Measurements from ENCODE around the gene ABCG2.
"Not testable (repeated sequence)": the region's sequence is repeated elsewhere in the genome, so short reads cannot be mapped to it uniquely, and the experiment has no call there.

The ABCG2 gene

DNA sequence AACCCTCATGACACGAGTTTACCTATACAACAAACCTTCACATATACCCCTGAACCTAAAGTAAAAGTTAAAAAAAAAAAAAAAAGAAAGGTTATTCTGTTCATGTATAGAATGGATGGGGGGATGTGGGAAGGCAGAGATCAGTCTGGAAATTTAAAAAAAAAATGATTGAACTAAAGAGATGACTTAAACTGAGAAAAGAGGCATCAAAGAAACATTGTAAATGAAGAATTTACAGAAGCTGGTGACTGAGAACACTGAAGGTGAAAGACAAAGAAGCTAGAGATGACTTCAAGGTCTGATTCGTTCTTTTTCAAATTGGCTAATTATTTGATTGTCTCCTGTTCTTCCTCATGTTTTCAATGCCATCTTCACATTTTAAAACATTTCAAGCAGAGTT lies 12.8 kb upstream of the ABCG2 start:
- H3K4me3 ChIP-seq (ENCODE audit: low read depth, low read length), result no peak overlapping the region
- no peak for DNase-seq (ENCODE audit: low read depth)

DNA sequence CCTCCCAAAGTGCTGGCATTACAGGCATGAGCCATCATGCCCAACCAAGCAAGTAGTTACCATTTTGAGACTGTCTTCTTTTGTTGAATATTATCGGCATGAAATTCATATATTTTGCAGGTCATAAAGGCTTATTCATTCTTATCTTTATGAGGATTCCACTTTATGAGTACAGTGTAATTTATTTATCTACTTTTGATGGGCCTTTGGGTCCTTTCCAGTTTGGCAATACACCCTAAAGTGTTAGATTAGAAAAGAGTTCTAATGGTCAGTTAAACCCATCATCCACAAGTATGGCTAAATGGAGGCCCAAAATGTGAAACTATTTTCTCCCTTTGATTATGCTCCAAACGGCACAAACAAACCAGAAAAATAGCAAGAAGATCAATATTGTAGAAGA lies 10.9 kb upstream of the ABCG2 start:
- no peak for DNase-seq (ENCODE audit: low read depth)
- no peak overlapping the region for H3K4me3 ChIP-seq (ENCODE audit: low read depth, low read length)

DNA sequence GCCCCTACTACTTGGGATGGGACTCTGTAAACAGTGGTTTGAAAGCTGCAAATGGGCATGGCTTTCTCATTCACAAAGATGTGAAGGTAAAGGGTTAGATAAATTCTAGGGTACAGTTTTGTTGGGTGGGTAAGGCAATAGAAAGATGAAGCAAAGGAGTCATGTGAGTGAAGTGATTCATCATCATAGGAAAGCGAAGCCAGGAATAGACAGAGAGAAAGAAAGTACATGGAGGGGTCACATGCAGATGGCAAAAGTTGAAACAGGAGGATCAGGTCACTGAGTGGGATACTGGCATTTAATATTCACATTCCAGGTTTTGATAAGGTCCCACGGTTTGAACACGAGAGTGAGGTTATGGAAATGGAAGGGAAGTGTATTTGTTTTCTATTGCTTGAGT lies 8.2 kb upstream of the ABCG2 start:
- no peak overlapping the region for H3K4me3 ChIP-seq (ENCODE audit: low read depth, low read length)
- DNase-seq (ENCODE audit: low read depth), result no peak

DNA sequence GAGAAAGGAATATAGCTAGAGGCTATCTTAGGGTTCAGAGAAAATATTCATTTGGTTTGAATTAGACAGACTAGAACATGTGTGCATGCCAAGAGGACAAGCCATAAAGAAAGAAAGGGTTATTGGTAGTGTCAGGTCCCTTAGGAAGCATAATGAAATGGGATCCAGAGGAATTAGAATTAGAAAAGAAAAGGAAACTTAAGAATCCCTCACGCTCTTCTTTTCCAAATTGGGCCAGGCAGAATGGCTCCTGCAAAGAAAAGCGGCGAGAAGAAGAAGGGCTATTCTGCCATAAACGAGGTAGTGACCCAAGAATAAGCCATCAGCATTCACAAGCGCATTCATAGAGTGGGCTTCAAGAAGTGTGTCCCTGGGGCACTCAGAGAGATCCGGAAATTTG lies 4.9 kb upstream of the ABCG2 start:
- H3K4me3 ChIP-seq (ENCODE audit: low read depth, low read length), result no peak overlapping the region
- no peak for DNase-seq (ENCODE audit: low read depth)

DNA sequence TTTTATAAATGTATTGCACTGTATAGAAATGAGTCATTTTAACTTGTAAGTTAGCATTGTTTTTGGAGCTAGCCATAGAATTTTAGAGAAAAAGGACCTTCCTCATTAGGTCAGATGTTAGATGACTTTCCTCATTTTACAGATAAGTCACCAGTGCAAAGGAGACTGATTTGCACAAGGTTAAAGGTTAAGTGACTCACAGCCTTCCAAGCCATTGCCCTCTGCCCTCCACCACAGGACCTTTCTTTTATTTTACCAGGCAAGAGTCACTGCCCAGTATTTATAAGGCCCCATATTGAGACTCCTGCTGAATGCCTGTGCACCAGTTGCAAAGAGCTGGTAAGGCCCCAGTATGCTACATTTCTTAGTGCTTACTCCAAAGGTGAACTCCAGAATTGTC lies 4.2 kb upstream of the ABCG2 start:
- no peak overlapping the region for H3K4me3 ChIP-seq (ENCODE audit: low read depth, low read length)
- no peak for DNase-seq (ENCODE audit: low read depth)

DNA sequence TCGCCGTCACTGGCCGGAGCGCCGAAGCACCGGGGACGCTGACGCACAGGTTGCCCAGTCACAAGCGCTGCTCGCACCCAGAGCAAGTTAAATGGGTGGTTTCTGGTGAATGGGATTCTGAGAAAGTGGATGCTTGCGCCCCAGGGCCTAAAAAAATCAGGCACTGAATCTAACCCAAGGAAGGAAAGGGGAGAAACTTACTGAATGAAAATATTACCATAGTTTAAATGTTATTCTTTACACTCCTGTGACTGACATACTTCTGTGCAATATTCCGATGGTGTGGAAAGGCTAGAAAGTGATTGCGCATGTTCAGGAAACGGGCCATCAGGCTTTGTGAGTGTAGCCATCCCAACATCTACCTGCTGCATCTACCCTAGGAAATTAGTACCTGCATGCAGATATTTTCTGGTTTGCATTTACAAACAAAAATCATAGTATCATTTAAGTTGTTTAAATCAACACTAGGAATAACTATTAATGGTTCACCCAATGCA lies 838 bp upstream of the ABCG2 start:
- DNase-seq (ENCODE audit: low read depth), result no peak
- H3K4me3 ChIP-seq (ENCODE audit: low read depth, low read length), result peak overlapping the region; percentile 58

DNA sequence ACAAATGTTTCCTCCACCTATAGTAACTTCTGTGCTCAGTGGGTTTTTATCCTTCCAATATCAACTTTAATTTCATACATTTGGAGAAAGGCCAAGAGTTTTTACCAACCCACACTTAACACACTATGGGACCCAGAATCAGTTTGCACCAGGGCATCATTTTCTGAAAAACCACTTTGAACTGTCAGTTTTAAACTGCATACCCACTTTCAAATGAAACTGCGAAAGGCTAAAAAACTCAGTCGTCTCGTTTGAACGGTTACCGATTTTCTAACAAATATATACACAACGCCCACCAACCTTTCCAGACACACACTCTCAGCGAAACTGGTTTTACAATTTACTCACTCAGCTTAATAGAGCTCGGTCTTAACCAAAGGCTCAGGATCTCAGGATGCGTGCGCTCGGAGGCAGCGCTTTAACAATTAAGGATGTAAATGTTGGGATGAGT lies 376 bp downstream of the ABCG2 start:
- no peak for DNase-seq (ENCODE audit: low read depth)

DNA sequence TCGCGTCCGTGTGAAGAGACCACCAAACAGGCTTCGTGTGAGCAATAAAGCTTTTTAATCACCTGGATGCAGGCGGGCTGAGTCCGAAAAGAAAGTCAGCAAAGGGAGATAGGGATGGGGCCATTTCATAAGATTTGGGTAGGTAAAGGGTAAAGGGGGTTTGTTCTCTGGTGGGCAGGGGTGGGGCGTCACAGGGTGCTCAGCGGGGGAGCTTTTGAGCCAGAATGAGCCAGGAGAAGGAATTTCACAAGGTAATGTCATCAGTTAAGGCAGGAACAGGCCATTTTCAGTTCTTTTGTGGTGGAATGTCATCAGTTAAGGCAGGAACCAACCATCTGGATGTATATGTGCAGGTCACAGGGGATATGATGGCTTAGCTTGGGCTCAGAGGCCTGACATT lies 6.1 kb downstream of the ABCG2 start:
- H3K4me3 ChIP-seq (ENCODE audit: low read depth, low read length); DNase-seq (ENCODE audit: low read depth): not testable (repeated sequence)

More for the DNA sequence above, 376 bp downstream of the ABCG2 start:
- H3K4me3 ChIP-seq (ENCODE audit: low read depth, low read length), result peak overlapping the region; percentile 58

DNA sequence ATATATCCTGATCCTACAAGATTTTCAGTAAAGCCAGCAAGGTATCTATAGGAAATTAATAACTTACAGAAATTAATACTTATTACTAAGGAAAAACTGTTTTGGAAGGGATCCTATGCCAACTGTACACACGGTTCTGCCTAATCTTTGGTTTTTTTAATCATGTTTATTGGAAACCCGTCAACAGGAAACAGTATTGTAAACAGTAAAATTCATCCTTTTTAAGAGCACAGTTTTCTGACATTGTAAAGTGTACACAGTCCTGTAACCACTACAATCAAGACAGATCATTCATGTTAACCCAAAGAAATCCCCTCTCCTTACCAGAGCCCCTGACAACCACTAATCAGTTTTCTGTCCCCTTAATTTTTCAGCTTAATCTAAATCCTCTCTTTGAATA lies 9.9 kb downstream of the ABCG2 start:
- no peak for DNase-seq (ENCODE audit: low read depth)
- no peak overlapping the region for H3K4me3 ChIP-seq (ENCODE audit: low read depth, low read length)

DNA sequence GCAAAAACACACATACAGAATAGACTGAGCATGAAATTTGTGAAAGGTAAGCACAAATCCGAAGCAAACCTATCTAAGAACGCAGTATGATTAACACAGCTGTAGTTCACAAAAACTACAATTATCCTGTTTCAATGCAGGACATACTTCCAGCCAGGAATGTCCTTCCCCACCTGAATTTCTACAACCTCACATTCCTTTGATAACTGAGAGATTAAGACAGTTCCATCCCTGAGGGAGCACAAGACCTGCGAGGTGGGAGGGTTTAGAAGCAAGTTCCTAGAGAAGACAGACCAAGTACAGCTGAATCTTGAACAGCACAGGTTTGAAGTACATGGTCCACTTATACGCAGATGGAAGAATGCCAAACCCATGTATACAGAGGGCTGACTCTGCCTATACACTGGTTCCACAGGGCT lies 10.6 kb downstream of the ABCG2 start:
- DNase-seq (ENCODE audit: low read depth), result no peak
- H3K4me3 ChIP-seq (ENCODE audit: low read depth, low read length), result no peak overlapping the region

DNA sequence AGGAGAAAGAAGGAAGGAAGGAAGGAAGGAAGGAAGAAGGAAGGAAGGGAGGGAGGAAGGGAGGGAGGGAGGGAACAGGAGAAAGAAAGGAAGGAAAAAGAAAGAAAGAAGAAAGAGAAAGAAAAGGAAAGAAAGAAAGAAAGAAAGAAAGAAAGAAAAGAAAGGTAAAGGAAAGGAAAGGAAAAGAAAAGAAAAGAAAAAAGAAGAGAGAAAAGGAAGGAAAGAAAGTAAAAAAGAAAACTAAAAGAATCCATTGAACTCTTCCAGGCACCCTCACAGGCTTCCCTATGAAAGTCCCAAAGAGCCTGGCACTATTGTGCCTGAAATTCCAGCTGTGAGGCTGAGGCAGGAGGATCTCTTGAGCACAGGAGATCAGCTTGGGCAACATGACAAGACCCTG lies 11.5 kb downstream of the ABCG2 start:
- no peak overlapping the region for H3K4me3 ChIP-seq (ENCODE audit: low read depth, low read length)
- no peak for DNase-seq (ENCODE audit: low read depth)

DNA sequence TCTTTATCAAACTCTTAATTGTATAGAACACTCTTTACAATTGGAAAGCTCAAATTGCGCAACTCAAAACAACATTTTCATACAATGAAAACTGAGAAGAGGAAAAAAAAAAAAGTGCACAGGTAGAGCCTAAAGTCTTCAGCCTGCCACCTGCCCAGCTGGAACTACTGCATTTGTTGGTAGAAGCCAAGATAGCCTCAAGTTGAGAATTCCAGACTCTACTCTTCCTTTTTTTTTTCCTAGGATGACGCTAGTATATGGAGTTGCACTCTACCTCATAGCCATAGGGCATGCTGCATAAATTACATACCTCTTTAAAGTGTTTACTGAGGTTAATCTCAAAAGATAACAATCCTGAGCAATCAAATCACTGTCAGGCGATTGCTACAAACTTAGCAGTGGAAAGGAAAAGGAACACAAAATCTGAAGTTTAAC lies 13.6 kb downstream of the ABCG2 start:
- no peak for DNase-seq (ENCODE audit: low read depth)
- H3K4me3 ChIP-seq (ENCODE audit: low read depth, low read length), result no peak overlapping the region

DNA sequence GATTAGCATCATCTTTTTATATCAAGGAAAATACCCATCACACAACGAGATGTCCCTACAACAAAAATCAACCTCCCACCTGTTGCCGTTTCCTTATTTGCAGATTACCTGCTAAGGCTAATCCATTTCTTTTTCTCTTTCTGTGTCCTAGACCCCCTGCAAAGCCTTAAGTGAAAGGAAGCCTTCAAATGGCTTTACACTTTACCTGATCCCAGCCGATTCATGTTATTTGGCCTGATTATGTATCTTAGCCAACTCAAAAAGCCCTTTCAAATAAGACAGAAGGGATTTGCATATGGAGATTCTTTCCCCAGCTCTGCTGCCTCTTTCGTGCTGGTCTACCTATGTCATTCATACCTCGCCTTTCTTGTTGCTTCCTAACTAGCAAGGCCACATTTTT lies 14.4 kb downstream of the ABCG2 start:
- DNase-seq (ENCODE audit: low read depth), result no peak
- no peak overlapping the region for H3K4me3 ChIP-seq (ENCODE audit: low read depth, low read length)

DNA sequence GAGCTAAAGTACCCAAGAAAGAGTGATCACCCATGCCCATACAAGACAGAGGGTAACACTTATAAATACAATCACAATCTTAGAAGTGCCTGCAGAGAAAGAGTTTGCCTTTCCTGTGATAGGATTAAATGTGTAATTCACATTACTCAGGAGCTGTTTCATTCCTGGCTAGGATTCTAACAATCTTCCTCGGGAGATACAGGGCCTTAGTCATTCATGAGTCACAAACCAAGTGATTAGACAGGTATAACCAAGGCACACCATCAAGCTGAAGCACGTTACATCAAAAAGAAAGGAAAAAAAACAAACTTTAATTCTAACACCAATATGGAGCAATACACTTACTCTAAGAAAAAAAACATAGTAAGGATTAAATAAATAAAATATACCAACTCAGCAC lies 14.9 kb downstream of the ABCG2 start:
- no peak overlapping the region for H3K4me3 ChIP-seq (ENCODE audit: low read depth, low read length)

DNA sequence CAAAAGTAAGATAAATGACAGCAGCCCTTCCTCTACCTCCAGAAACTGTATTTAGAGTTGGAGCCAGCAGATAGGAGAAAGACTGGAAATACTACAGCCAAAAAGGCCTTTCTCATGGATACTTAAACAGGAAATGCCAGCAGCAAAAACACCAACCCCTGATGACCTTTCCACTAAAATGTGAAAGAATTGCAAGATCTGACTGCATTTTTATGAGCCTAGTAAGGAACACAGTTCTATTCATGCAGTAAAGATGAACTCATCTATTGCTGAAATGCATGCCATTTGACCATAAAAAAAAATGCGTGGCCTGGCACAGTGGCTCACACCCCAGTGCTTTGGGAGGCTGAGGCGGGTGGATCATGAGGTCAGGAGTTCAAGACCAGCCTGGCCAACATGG lies 19.9 kb downstream of the ABCG2 start:
- H3K4me3 ChIP-seq (ENCODE audit: low read depth, low read length), result no peak overlapping the region
- DNase-seq (ENCODE audit: low read depth), result peak; percentile 58

More for the DNA sequence above, 14.9 kb downstream of the ABCG2 start:
- no peak for DNase-seq (ENCODE audit: low read depth)

DNA sequence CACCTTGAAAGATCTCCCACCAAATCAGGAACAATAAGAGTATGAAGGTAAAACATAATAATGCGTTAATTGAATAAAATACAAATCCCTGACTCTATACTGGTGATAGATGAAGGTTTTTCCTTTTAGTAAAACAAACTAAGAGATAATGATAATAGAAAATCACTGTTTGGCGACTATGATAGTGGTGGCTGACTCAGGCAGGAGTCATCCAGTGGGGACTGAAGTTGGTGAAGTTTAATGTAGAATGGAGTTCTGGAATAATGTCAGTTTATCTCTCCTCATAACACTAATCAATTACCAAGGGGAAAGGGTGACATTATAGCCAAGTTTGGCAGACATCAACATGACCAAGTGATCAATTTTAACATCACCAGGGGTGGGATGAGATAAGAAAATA lies 21.3 kb downstream of the ABCG2 start:
- no peak overlapping the region for H3K4me3 ChIP-seq (ENCODE audit: low read depth, low read length)
- DNase-seq (ENCODE audit: low read depth), result peak; percentile 2

DNA sequence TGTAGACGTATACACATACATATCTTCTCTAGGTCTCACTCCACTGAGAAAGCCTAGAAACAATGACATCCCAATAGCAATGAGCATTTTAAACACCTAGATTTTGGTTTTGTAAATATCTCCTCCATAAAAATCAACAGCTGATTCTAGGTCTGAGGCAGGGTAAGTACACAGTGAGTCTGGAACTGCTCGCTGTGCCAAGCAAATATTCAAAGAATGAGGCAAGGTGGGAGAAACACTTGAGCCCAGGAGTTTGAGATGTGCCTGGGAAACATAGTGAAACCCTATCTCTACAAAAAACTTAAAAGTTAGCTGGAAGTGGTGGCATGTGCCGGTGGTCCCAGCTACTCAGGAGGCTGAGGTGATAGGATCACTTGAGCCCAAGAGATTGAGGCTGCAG lies 22.2 kb downstream of the ABCG2 start:
- no peak for DNase-seq (ENCODE audit: low read depth)
- H3K4me3 ChIP-seq (ENCODE audit: low read depth, low read length), result no peak overlapping the region

DNA sequence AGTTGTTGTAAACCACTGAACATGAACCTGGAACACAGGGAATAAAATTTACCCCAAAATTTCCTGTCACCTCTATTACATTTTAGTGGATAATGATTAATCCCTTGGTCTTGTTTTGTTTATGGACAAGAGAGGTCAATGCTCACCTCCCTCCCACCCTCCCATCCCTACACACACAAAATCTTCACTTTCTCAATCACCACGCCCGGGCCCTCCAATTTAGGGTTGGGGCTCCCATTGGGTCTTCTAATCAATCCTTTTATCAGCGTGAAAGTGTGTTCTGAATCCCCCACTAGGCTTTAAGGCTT lies 23.1 kb downstream of the ABCG2 start:
- H3K4me3 ChIP-seq (ENCODE audit: low read depth, low read length), result no peak overlapping the region
- no peak for DNase-seq (ENCODE audit: low read depth)

DNA sequence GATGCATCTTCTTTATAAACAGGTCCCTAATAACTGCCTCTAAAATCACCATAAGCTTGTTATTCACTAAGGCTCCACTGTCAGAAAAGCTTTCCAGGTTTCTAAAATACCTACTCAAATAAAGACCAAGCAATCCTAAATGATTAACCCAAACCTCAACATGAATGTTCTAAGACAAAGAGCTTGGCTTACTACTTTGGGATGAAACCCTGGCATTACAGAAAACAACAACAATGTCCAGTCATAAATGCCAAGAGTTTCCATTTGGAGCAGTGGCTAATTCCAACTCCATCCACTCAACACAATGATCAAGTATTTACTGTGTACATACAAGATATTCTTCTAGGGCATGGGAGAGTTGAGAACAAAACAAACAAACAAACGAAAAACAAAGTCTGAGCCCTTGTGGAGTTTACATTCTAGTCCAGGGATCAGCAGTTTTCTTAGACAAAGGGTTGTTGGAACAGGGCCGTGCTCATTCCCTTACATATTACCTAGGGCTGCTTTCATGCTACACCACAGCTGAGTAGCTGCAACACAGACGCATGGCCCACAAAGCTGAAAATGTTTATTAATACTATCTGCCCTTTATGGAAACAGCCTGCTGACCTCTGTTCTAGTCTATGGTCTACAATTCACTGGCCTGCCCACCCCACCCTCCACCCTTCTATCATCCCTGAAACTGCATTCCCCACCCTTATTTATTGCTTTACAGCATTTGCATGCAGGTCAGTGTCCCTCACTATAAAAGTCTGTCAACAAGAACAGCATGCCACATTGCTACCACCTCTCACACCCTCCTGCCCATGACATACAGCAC lies 23.7 kb downstream of the ABCG2 start:
- no peak for DNase-seq (ENCODE audit: low read depth)
- H3K4me3 ChIP-seq (ENCODE audit: low read depth, low read length), result no peak overlapping the region

DNA sequence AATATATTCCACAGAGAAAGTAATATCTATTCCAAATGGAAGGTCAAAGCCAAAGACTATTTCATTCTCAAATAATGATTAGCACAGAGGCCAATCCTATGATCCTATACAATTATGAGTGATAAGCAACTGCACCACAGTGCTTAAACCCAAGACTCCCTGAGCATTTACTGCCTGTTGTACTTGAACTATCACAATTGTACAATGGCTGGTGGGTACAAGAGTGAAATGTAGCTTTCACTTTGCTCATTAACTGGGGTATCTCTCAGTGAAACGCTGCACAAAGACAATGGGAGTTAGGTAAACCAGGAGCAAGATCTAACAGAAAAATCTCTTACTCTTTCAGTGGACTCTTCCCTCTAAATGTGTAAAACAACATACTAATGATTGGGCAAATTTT lies 24.3 kb downstream of the ABCG2 start:
- H3K4me3 ChIP-seq (ENCODE audit: low read depth, low read length), result no peak overlapping the region
- DNase-seq (ENCODE audit: low read depth), result no peak

DNA sequence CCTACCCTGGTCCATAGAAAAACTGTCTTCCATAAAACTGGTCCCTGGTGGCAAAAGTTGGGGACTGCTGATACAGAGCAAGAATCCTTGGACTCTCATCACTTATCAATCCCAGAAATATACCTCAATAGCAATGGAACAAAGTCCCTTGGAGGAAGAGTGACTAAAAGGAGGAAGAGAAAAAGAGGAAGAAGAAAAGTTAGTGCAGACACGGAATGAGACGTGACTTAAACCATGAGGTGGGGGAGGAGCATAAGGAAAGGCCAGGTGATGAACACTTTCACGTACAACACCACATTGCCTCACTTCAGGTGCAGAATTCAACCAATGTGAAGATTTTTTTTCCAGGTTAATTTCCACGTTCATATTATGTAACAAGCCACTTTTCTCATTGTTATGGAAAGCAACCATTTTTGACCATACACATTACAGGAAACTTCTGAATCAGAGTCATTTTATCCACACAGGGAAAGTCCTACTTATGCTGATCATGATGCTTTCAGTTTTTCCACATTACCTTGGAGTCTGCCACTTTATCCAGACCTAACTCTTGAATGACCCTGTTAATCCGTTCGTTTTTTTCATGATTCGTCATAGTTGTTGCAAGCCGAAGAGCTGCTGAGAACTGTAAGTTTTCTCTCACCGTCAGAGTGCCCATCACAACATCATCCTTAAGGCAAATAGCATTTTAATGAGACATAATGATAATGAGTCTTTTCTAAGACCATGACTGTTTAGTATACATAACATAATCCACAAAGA lies 27.7 kb downstream of the ABCG2 start:
- no peak for DNase-seq (ENCODE audit: low read depth)

More for the DNA sequence above, 27.7 kb downstream of the ABCG2 start:
- no peak overlapping the region for H3K4me3 ChIP-seq (ENCODE audit: low read depth, low read length)
